ENCODE measurements around the gene FGFRL1. TPM values are rescaled to one million over a fixed set of nuclear protein-coding genes. Genes with fewer than 3 reads are reported as not detected.

FGFRL1 gene
- total RNA-seq, 1 experiment from 2014 or later, result 59.5 TPM

DNA sequence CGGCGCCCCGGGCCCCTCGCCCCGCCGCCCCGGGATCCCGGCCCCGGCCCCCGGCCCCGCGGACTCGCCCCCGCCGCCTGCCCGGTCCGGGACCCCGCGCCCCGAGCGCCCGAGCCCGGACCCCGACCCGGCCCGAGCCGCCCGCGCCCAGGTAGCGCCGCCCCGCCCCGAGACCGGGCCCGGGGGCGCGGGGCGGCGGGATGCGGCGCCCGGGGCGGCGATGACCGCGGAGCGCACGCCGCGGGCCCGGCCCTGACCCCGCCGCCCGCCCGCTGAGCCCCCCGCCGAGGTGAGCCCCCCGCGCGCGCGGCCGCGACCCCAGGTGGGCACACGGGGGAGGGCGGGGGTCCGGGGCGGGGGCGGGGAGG lies 224 bp downstream of the FGFRL1 start:
- Histone ChIP-seq H3K9me3 (no peaks in the 10 kb centered on the region), H3K36me3 (peaks cover 3% of the 10 kb centered on the region; the same call in 1 of the 2 replicates), H3K4me3 (no peak overlapping the region), H3K27me3 (no peaks in the 10 kb centered on the region)
- DNase-seq, result no peak

DNA sequence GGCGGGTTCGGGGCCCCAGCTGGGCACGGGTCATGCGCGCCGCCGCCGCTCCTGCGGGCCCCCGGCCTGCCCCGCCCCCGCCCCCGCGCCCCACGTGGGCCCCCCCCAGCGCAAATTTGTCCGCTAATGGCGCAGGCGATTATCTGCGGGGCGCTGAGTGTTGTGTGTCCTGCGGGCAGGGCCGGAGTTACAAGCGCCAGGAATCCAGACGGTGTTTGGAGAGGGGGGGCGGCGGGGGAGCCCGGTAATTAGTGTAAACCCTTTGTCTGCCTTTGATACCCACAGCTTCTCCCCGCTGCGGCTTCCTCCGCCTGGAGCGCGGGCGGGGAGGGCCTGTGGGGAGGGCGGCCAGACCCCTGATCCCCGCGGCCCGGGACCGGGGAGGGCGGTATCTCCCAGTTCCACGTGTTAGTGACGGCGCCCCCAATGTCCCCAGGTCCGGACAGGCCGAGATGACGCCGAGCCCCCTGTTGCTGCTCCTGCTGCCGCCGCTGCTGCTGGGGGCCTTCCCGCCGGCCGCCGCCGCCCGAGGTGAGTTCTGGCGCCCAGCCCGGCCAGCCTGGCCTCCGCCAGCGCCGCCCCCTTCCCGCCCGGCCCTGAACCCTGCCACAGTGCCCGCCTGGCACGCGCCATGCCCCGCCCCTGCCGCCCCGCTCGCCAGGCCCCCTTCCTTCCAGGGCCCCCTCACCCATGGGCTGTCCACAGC lies 761 bp downstream of the FGFRL1 start:
- DNase-seq, result peak; percentile 55
- no peaks in the 10 kb centered on the region for H3K27me3 ChIP-seq
- peaks cover 3% of the 10 kb centered on the region; the same call in 1 of the 2 replicates for H3K36me3 ChIP-seq
- no peaks in the 10 kb centered on the region for H3K9me3 ChIP-seq
- H3K4me3 ChIP-seq, result peak overlapping the region; percentile 62

DNA sequence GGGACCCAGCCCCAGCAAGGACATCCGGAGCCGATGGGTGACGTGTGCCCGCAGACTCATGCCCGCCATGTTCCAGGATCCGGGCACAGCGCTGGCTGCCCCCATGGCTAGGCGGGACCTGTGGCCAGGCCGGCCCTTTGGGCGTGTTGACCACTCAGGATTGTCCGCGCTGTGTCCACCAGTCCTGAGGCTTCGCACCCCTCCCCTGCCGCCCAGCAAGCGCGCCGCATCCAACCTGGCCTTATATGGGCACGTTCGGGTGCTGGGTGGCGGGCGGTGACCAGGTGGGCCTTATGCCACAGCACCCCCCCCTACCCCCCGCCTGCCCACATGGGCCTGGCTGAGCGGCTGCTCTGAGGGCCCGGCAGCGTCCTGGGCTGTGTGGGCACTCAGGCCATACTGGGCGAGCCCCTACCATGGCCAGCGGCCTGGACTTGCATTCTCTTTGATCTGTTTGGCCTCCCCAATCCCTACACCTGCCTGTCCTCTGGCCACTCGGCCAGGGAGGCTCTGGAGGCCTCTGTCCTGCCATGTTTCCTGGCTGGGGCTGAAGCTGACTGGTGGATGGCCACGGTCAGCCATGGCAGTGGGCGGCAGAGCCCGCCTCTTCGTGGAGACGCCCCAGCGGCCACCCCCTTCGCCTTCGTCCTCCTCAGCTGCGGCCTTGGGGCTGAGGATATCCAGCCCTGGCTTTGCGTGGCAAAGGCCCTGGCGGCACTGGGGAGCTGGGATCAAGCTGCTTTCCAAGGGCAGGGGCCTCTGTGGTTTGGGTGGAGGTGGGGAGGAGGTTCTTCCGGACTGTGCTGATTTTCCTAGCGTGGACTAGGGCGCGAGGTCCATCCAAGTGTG lies 2.0 kb downstream of the FGFRL1 start:
- no peak for DNase-seq
- Histone ChIP-seq H3K9me3 (no peaks in the 10 kb centered on the region), H3K4me3 (no peak overlapping the region)

DNA sequence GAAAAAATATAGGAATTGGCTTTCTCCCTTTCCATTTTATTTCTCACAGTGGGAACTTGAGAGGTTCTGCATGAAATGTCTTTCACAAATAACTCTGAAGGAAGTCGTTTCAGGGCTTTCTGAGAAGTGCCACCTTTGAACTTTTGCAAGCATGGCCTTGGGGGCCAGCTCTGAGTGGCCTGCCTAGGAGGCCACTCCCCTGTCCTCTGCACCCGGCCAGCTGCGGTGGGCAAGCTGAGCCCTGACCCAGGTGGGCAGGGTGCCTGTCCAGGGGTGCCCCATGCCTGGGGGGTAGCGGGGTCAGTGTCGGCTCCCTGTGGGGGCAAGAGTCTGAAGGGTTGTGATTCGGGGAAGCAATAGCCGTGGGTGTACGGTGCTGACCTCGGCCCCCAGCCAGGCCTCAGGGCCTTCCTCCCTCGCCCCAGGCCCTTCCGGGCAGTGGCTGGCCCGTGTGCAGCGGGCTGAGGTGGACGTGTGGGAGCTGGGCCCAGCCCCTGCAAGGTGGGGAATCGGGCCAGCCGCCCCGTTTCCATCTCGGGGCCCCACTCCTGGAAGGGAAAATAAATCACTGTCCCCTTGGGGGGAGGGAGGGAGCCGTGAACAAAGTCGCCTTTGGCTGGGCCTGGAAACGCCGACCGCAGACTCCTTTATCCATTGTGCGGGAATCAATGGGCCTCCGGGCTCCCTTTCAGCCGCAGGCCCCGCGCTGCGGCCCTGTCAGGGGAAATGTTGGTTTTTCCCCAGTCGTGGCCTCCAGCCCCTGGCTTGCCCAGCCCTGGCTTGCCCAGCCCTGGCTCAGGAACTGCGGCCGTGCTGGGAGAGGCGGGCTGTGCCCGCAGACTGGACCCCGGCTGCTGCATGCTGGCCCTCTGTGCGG lies 3.1 kb downstream of the FGFRL1 start:
- Histone ChIP-seq H3K4me3 (no peak overlapping the region), H3K9me3 (no peaks in the 10 kb centered on the region), H3K36me3 (peaks cover 3% of the 10 kb centered on the region; the same call in 1 of the 2 replicates), H3K27me3 (no peaks in the 10 kb centered on the region)
- DNase-seq, result no peak

More for the DNA sequence above, 2.0 kb downstream of the FGFRL1 start:
- H3K36me3 ChIP-seq, result peaks cover 3% of the 10 kb centered on the region; the same call in 1 of the 2 replicates
- no peaks in the 10 kb centered on the region for H3K27me3 ChIP-seq

DNA sequence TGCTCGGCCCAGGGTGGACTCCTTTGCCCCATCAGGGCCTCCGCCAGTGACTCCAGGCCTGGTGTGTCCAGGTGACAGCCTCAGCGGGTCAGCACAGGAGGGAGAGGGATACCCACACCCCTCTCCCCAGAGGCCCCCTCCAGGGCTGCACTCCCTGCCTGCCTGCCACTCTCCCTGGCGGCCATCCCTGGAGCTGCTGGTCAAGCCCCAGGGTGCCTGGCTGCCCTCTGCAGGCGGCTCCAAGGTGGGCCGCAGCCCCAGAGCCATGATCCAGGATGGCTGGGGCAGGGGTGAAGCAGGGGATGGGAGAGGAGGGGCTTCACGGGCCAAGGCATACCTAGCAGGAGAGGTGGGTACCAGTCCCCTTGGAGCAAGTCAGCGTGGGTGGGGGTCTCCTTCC lies 3.8 kb downstream of the FGFRL1 start:
- Histone ChIP-seq H3K27me3 (no peaks in the 10 kb centered on the region), H3K4me3 (no peak overlapping the region), H3K9me3 (no peaks in the 10 kb centered on the region), H3K36me3 (peaks cover 3% of the 10 kb centered on the region; the same call in 1 of the 2 replicates)
- no peak for DNase-seq

DNA sequence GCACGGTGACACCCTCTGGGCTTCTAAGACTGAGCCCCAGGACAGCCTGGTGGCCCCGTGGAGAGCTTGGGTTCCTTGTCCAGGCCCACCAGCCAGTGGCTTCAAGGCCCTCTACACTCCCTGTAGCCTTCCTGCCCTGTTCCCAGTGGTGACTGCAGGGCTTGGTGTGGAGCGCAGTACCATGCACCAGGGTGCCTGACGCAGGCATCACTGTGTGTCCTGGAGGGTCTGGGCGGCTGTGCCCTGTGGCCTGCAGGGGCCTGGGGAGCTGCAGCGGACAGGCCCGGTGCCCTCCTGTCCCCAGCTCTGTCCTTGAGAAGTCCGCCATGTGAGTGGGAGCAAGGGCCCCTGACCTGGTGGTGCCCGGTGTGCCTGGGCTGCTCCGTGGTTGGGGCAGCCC lies 4.3 kb downstream of the FGFRL1 start:
- Histone ChIP-seq H3K4me3 (no peak overlapping the region), H3K27me3 (no peaks in the 10 kb centered on the region), H3K36me3 (peaks cover 3% of the 10 kb centered on the region; the same call in 1 of the 2 replicates), H3K9me3 (no peaks in the 10 kb centered on the region)
- no peak for DNase-seq

DNA sequence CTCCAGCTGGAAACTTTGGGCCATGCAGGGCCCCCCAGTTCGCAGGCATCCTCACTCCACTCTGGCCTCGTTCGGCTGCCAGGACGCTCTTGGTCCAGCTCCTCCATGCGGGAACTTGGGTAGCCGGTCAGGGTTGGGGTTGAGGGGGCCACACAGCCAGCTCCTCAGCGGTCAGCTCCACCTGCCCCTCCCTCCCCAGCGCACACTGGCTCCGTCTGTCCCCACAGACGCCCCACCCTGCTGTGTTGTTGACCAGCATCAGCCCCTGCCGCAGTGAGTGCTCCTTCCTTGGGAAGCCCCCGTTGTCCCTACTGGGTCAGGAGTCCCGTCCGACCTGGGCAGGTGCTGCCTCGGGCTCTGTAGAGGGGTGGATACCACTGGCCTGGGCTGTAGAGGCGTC lies 5.8 kb downstream of the FGFRL1 start:
- DNase-seq, result no peak
- Histone ChIP-seq H3K4me3 (no peak overlapping the region), H3K36me3 (peaks cover 3% of the 10 kb centered on the region; the same call in 1 of the 2 replicates), H3K9me3 (no peaks in the 10 kb centered on the region), H3K27me3 (no peaks in the 10 kb centered on the region)

DNA sequence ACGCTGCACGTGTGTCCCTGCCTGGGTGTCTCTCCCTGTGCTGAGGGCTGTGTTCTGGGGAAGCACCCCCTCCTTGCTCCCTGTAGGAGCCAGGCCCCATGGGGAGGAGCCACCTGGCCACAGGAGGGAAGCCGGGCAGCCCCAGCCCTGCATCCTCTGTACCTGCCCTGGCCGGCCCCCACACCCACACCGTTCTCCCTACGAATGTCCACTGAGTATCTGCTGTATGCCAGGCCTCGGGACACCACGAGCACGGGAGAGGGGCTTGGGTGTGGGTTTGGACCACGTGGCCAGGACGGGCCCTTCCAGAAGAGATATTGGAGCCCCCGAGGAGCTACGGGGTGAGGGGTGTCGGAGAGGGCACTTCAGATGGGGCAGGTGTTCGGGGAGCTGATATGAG lies 6.3 kb downstream of the FGFRL1 start:
- Histone ChIP-seq H3K27me3 (no peaks in the 10 kb centered on the region), H3K36me3 (peaks cover 3% of the 10 kb centered on the region; the same call in 1 of the 2 replicates), H3K9me3 (no peaks in the 10 kb centered on the region), H3K4me3 (no peak overlapping the region)
- DNase-seq, result no peak

DNA sequence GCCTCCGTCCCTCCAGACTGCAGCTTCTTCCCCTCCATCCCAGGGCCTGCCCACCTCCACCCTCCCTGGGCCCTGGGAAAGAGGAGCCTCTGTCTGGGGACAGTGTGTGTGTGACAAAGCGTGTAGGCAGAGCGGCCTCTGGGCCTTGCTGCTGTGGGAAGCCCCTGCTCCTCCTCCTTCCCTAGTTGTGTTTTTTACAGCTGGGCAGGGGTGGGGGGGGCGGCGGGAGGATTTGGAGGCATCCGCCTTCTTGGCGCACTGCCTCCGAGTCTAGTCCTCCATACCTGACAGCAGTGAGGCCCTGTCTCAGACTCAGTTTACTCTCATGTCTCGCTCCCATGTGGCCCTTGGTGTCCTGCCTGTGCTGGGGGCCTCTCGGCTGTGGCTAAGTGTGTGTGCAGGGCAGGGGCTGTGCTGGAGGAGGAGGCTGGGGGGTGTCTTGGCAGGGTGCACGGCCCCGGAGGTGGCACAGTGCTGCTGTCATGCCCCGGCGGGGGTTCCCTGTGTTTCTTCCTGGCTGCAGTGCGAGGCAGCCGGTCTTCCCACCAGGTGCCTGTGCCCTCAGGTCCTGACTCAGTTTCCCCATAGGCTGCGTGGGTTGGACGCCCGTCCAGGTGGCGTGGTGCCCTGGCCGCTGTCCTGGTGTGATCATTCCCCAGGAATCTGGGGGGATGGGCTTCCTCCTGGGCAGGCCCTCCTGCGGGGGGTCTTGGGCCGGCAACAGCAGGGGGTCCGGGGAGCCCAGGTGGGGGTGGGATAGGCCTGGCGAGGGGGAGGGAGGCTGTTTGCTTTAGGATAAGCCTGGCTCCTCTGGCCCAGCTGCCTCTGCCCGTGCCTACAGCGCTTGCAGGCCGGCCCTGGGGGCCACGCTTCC lies 7.0 kb downstream of the FGFRL1 start:
- Histone ChIP-seq H3K27me3 (no peaks in the 10 kb centered on the region), H3K36me3 (peaks cover 3% of the 10 kb centered on the region; the same call in 1 of the 2 replicates), H3K4me3 (no peak overlapping the region), H3K9me3 (no peaks in the 10 kb centered on the region)
- DNase-seq, result no peak

DNA sequence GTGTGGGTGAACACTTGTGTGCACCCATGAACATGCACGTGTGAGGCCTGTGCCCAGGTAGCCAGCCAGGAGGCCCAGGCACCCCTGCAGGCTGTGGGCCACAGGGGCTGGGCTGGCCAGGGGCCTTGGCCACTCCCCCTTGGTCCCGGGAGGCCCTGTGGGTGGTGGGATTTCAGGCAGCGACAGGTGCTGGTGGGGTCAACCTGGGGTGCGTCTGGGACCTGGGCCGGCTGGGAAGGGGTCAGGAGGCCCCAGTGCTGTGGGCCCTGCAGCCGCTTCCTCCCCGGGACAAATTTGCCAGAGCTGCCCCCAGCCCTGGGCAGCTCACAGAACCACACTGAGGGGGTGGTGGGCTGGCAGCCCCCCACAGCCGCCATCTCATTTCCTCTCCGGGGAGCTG lies 7.9 kb downstream of the FGFRL1 start:
- H3K9me3 ChIP-seq, result no peaks in the 10 kb centered on the region
- no peaks in the 10 kb centered on the region for H3K27me3 ChIP-seq
- no peak overlapping the region for H3K4me3 ChIP-seq
- no peak for DNase-seq
- peaks cover 3% of the 10 kb centered on the region; the same call in 1 of the 2 replicates for H3K36me3 ChIP-seq

DNA sequence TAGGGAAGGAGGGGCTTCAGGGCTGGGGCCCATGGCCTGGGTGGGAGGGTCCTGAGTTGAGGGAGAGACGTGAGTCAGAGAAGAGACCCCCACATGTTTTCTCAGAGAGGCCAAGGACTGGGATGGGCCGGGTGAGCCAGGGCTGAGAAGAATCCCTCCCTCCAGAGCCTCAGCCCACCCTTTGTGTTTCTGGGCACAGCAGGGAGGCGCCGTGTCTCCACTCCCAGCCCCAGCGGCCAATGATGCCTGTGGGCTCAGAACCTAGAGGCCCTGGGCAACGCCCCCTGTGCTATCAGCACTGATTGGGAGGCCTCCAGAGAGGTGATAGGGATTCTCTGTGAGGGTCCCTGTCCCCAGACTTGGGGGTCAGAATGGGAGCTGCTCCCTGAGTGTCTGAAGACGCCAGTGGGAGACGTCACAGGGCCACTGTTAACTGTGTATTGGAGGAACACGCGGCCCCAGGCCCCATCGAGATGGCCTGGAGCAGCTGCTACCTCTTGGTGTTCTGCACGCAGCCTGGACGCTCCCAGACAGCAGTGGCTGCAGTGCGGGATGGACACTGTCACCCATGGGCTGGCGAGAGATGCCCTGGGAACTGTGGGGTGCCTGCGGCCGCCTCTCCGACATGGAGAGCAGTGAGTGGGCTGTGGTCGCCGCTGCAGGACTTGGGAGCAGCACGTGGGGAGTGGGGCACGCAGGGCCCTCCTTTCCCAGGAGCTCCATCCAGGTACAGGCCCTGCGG lies 8.5 kb downstream of the FGFRL1 start:
- Histone ChIP-seq H3K4me3 (no peak overlapping the region), H3K9me3 (no peaks in the 10 kb centered on the region), H3K27me3 (no peaks in the 10 kb centered on the region), H3K36me3 (no peaks in the 10 kb centered on the region)
- DNase-seq, result no peak

DNA sequence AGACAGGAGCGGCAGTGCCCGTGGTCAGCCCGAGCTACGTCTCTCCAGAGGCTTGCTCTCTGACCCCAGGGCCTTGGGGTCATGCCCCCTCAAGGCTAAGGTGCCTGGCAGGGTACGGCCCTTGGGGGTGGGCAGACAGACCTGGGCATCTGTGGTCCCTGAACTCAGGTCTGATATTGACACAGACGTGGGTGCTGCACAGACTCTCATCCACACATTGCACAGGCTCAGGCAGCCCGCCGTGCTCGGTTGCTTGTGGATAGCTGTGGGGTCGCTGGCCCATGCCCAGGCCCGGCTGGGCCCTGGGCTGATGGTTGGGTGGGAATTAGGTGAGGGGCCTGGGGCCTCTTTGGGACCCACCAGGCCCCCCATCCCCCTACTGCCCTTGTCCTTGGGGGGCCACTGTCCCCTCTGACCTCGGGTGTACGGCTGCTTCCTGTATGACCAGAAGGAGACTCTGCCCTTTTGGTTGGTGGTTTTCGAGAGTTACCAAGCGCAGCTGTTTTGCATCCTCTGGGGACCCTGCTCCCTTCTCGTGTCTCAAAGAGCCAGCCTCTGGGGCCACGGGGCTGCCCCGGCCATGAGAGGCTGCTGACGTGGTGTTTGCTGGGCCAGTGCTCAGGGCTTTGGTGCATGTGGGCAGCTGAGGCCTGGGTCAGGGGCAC lies 10.1 kb downstream of the FGFRL1 start:
- no peaks in the 10 kb centered on the region for H3K27me3 ChIP-seq
- H3K36me3 ChIP-seq, result peaks cover 4% of the 10 kb centered on the region; the same call in 1 of the 2 replicates
- DNase-seq, result no peak
- no peaks in the 10 kb centered on the region for H3K9me3 ChIP-seq
- H3K4me3 ChIP-seq, result no peak overlapping the region

DNA sequence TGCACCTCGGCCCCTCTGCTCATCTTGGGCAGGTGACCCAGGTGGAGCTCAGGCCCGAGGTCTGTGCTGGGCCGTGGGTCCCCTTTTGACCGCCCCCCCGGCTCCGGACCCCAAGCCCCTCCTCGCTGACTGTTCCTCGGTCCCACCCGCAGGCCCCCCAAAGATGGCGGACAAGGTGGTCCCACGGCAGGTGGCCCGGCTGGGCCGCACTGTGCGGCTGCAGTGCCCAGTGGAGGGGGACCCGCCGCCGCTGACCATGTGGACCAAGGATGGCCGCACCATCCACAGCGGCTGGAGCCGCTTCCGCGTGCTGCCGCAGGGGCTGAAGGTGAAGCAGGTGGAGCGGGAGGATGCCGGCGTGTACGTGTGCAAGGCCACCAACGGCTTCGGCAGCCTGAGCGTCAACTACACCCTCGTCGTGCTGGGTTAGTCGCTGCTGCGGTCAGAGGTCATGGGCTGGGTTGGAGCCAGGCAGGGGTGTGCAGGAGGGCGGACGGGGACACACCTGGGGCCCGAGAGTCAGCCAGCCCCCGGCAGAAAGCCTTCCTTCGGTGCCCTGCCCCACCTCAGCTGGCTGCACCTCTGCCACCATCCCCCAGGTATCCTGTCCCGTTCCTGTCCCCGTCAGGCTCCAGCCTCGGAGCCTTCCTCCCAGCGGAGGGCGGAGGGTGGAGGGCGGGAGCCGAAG lies 10.8 kb downstream of the FGFRL1 start:
- H3K36me3 ChIP-seq, result peaks cover 4% of the 10 kb centered on the region; the same call in 1 of the 2 replicates
- no peaks in the 10 kb centered on the region for H3K27me3 ChIP-seq
- H3K9me3 ChIP-seq, result no peaks in the 10 kb centered on the region
- H3K4me3 ChIP-seq, result no peak overlapping the region
- DNase-seq, result no peak

DNA sequence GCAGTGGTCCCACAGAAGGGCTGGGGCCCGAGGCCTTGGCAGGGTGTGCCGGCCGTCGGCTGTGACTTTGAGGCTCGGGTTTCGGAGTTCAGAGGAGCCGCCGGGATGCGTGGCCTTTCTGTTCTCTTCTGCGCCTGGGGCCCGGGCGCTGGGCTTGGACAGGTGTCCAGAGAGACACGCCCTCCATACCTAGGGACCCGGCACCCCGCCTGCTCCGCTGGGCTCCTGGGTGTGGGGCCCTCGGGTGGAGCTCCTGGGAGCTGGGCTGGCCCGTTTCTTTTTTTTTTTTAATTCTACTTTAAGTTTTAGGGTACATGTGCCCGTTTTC lies 11.3 kb downstream of the FGFRL1 start:
- peaks cover 4% of the 10 kb centered on the region; the same call in 1 of the 2 replicates for H3K36me3 ChIP-seq
- no peaks in the 10 kb centered on the region for H3K9me3 ChIP-seq
- H3K27me3 ChIP-seq, result no peaks in the 10 kb centered on the region
- no peak for DNase-seq
- no peak overlapping the region for H3K4me3 ChIP-seq

Data from MG63 (cell line).